Heart right ventricle (tissue), 16 donors: ENCODE data around the gene ZNF764. TPM values are rescaled to one million over a fixed set of nuclear protein-coding genes. Genes with fewer than 3 reads are reported as not detected.

Experiments
- ATAC-seq, 8 donors: fragments of 200-7000 bp; cut with Tn5 transposase; one replicate each; pipeline ENCODE4 v1.9.1; 2020; ENCODE audit warnings: mild to moderate bottlenecking in 8 of 8, moderate library complexity in 8 of 8, moderate number of reproducible peaks in 1 of 8
- DNase-seq, 2 donors: peaks; one replicate each; pipeline ENCODE4 v3.0.0-alpha.2; 2020
- H3K27ac ChIP-seq, 10 donors: fragments of 200-600 bp; sonication (generic) in 2 of 10; one replicate each; pipeline versions ENCODE4 v1.5.0 to v1.8.0; 2020 to 2022; ENCODE audit warnings: mild to moderate bottlenecking in 3 of 10
- H3K27me3 ChIP-seq, 7 donors: fragments of 200-600 bp; one replicate each; pipeline ENCODE4 v1.8.0; 2021 to 2022; ENCODE audit warnings: mild to moderate bottlenecking in 2 of 7
- H3K36me3 ChIP-seq, 9 donors: fragments of 200-600 bp; sonication (generic) in 1 of 9; one replicate each; pipeline versions ENCODE4 v1.5.0 to v1.8.0; 2020 to 2022; ENCODE audit warnings: mild to moderate bottlenecking in 2 of 9
- H3K4me1 ChIP-seq, 9 donors: fragments of 200-600 bp; sonication (generic) in 1 of 9; one replicate each; pipeline versions ENCODE4 v1.5.0 to v1.8.0; 2020 to 2022; ENCODE audit warnings: mild to moderate bottlenecking in 4 of 9
- H3K4me3 ChIP-seq, 10 donors: fragments of 200-600 bp; sonication (generic) in 2 of 10; one replicate each; pipeline versions ENCODE4 v1.5.0 to v1.8.0; 2020 to 2022; ENCODE audit warnings: mild to moderate bottlenecking in 7 of 10, moderate library complexity in 2 of 10
- H3K9me3 ChIP-seq, 11 donors: fragments of 200-600 bp in 10 of 11; sonication (generic) in 2 of 11; one replicate each; pipeline versions ENCODE4 v1.5.0 to v1.8.0; 2013 to 2022; ENCODE audit warnings: mild to moderate bottlenecking in 2 of 11, control low read depth in 1 of 11, moderate library complexity in 1 of 11
- WGBS, 2 donors: extraction: QIAGEN DNeasy Blood & Tissue Kit; methylation state at CpG; one replicate each; pipeline ENCODE4 v1.1.7; 2013; ENCODE audit warnings: inconsistent platforms in 1 of 2; 5-methylcytosine and 5-hydroxymethylcytosine counted together
- intact Hi-C, 10 donors: fragments of 100-400 bp; cut with DNase I; formaldehyde crosslinking; loops; one replicate each; pipeline versions ENCODE4 v1.11.1 to v1.14.2; 2022
- polyA plus RNA-seq, 2 donors: library from polyadenylated mRNA; stranded (reverse); fragments of 200-250 nt; gene quantifications; one replicate each; pipeline ENCODE4 v1.2.3, GENCODE V29; 2013
- total RNA-seq, 10 donors: library from RNA; stranded (reverse); fragmentation: NEBNext Ultra II Directional in 3 of 10; extraction: Animal tissue kit (Norgen Biotek cat#: 25700) in 3 of 10; gene quantifications; one replicate each; pipeline versions ENCODE4 v1.2.1 to v1.2.4, GENCODE V29; 2021 to 2023
- TF ChIP-seq, protein P1 (sequence below), 9 donors: fragments of 200-600 bp; sonication (generic) in 2 of 9; IDR thresholded peaks; one replicate each; pipeline versions ENCODE4 v1.5.0 to v1.8.0; 2021 to 2022; ENCODE audit warnings: antibody characterized with exemption in 9 of 9, mild to moderate bottlenecking in 5 of 9, moderate library complexity in 1 of 9
- donor health status: Arrhythmogenic right ventricular cardiomyopathy.
- donor health status: ischemic (EF 13 %, LVEDD 7.1; RV severe dilation, severe dysfunction).
- donor health status: healthy with polysubstance abuse.
- donor health status: DM: no; HTN: yes; CAD: no.
- donor health status: DM: no; HTN: no; CAD: no.
- donor health status: ischemic (EF 25% LVEDD 6.9; RV normal size, moderate dysfunction).
- donor health status: ischemic (EF 25% LVEDD 5.7; RV mildly dilated, moderate dysfunction).
- donor health status: healthy.
- donor health status: DM: yes; HTN: yes; CAD: no.
- donor health status: Ischemic cardiomyopathy.
- donor health status: ischemic (EF 35%, LVEDD 5.7; RV mildly dilated, moderate dysfunction).
- donor health status: nonischemic (EF 11% LVEDD 7.7; RV severe dilation, severe dysfunction).
- donor health status: DM: yes; HTN: yes; CAD: no.
- donor health status: PGD.
- donor health status: ischemic (EF 29% LVEDD 5.4; RV normal size, mild dysfunction).
- donor health status: nonischemic (EF 23%, LVEDD 6.1; RV moderate dilation, normal function).

ZNF764 gene
- total and polyA plus RNA-seq, 12 donors: 5.6 to 15.3 (median 10.3) TPM

GRCh38 chr16:30567991-30568638, 9.9 kb upstream of the ZNF764 start:
- TF ChIP-seq, protein P1, sequence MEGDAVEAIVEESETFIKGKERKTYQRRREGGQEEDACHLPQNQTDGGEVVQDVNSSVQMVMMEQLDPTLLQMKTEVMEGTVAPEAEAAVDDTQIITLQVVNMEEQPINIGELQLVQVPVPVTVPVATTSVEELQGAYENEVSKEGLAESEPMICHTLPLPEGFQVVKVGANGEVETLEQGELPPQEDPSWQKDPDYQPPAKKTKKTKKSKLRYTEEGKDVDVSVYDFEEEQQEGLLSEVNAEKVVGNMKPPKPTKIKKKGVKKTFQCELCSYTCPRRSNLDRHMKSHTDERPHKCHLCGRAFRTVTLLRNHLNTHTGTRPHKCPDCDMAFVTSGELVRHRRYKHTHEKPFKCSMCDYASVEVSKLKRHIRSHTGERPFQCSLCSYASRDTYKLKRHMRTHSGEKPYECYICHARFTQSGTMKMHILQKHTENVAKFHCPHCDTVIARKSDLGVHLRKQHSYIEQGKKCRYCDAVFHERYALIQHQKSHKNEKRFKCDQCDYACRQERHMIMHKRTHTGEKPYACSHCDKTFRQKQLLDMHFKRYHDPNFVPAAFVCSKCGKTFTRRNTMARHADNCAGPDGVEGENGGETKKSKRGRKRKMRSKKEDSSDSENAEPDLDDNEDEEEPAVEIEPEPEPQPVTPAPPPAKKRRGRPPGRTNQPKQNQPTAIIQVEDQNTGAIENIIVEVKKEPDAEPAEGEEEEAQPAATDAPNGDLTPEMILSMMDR (IDR thresholded peaks at IDR 0.05): no peak
- peaks cover 0 to 13% (median 0%) of the 10 kb centered on the region in 9 donors for H3K36me3 ChIP-seq
- peaks cover 6 to 50% (median 23%) of the 10 kb centered on the region in 9 donors for H3K4me1 ChIP-seq
- H3K4me3 ChIP-seq: no peak overlapping the region
- no peaks in the 10 kb centered on the region for H3K27me3 ChIP-seq
- ATAC-seq: no peak
- 77 to 79% methylated on average over 6 of the region's 6 CpGs for WGBS, 2 donors
- H3K9me3 ChIP-seq: no peaks in the 10 kb centered on the region
- no peak for DNase-seq
- intact Hi-C loops: loop anchor here in 1 of 10 donors (10.0 kb wide), 1 partner anchor 133 kb away; the partner anchor contains the start of gene DCTPP1
- peak overlapping the region in 1 of 10 donors; percentile 79 for H3K27ac ChIP-seq

GRCh38 chr16:30567160-30567990, 9.2 kb upstream of the ZNF764 start:
- H3K27ac ChIP-seq: peak overlapping the region in 1 of 10 donors; percentile 79
- ATAC-seq: no peak
- H3K4me3 ChIP-seq: no peak overlapping the region
- no peaks in the 10 kb centered on the region for H3K9me3 ChIP-seq
- TF ChIP-seq, protein P1 (IDR thresholded peaks at IDR 0.05): no peak
- no peak for DNase-seq
- H3K4me1 ChIP-seq: peaks cover 6 to 44% (median 19%) of the 10 kb centered on the region in 9 donors
- H3K36me3 ChIP-seq: peaks cover 0 to 13% (median 0%) of the 10 kb centered on the region in 9 donors
- 84 to 89% methylated on average over 14 of the region's 14 CpGs for WGBS, 2 donors
- intact Hi-C loops: loop anchor here in 1 of 10 donors (10.0 kb wide), 1 partner anchor 133 kb away; the partner anchor contains the start of gene DCTPP1
- no peaks in the 10 kb centered on the region for H3K27me3 ChIP-seq

- Histone ChIP-seq H3K4me3 (no peak overlapping the region), H3K9me3 (no peaks in the 10 kb centered on the region), H3K36me3 (peaks cover 0 to 13% (median 0%) of the 10 kb centered on the region in 9 donors), H3K27ac (no peak overlapping the region), H3K27me3 (no peaks in the 10 kb centered on the region), H3K4me1 (peaks cover 6 to 46% (median 16%) of the 10 kb centered on the region in 9 donors)
- DNase-seq (no peak), ATAC-seq (no peak)
- 86 to 92% methylated on average over 4 of the region's 4 CpGs for WGBS, 2 donors
- TF ChIP-seq, protein P1 (IDR thresholded peaks at IDR 0.05): no peak
- intact Hi-C loops: loop anchor here in 1 of 10 donors (10.0 kb wide), 1 partner anchor 132 kb away; the partner anchor contains the start of gene DCTPP1
Observed at GRCh38 chr16:30566531-30566930, 8.4 kb upstream of the ZNF764 start.

GRCh38 chr16:30565984-30566383, 7.8 kb upstream of the ZNF764 start:
- Histone ChIP-seq H3K4me3 (no peak overlapping the region), H3K36me3 (peaks cover 0 to 13% (median 0%) of the 10 kb centered on the region in 9 donors), H3K4me1 (peaks cover 6 to 47% (median 19%) of the 10 kb centered on the region in 9 donors), H3K9me3 (no peaks in the 10 kb centered on the region), H3K27me3 (no peaks in the 10 kb centered on the region), H3K27ac (no peak overlapping the region)
- intact Hi-C loops: loop anchor here in 1 of 10 donors (10.0 kb wide), 1 partner anchor 131 kb away; the partner anchor contains the start of gene DCTPP1
- no peak for DNase-seq
- WGBS, 2 donors: 68 to 69% methylated on average over 8 of the region's 8 CpGs
- no peak for ATAC-seq
- TF ChIP-seq, protein P1 (IDR thresholded peaks at IDR 0.05): no peak
